IPS DF 6.9 (cell line): Measurements from ENCODE around the gene ZNF155.
"Not testable (repeated sequence)": the region's sequence is repeated elsewhere in the genome, so short reads cannot be mapped to it uniquely, and the experiment has no call there.

Experiments used
- DNase-seq: peaks from one replicate; pipeline ENCODE4 v3.0.0-alpha.2; 2013; ENCODE audit warnings: low read depth, low spot score
- H3K27ac ChIP-seq: one replicate; pipeline ENCODE4 v1.5.1; 2013; ENCODE audit warnings: low read length, control low read depth
- H3K27me3 ChIP-seq: 2 replicates; pipeline ENCODE4 v1.6.1; 2013; ENCODE audit warnings: mild to moderate bottlenecking, low read length; ENCODE audit not compliant: control insufficient read depth, insufficient read depth
- H3K36me3 ChIP-seq: 2 replicates; pipeline ENCODE4 v1.6.1; 2013; ENCODE audit warnings: low read length; ENCODE audit not compliant: control insufficient read depth, insufficient read depth
- H3K4me1 ChIP-seq: 2 replicates; pipeline ENCODE4 v1.6.1; 2013; ENCODE audit warnings: low read length; ENCODE audit not compliant: control insufficient read depth, insufficient read depth
- H3K4me3 ChIP-seq: 2 replicates; pipeline ENCODE4 v1.5.1; 2013; ENCODE audit warnings: mild to moderate bottlenecking, low read length
- H3K9me3 ChIP-seq: 2 replicates; pipeline ENCODE4 v1.6.1; 2013; ENCODE audit warnings: low read length, inconsistent platforms; ENCODE audit not compliant: control insufficient read depth, insufficient read depth
- WGBS: extraction: QIAGEN DNeasy Blood & Tissue Kit; methylation state at CpG from one replicate; pipeline ENCODE4 v1.1.7; 2013; ENCODE audit warnings: mixed read lengths, missing lambda C conversion rate; ENCODE audit not compliant: insufficient read length, insufficient coverage; 5-methylcytosine and 5-hydroxymethylcytosine counted together

The ZNF155 gene

DNA sequence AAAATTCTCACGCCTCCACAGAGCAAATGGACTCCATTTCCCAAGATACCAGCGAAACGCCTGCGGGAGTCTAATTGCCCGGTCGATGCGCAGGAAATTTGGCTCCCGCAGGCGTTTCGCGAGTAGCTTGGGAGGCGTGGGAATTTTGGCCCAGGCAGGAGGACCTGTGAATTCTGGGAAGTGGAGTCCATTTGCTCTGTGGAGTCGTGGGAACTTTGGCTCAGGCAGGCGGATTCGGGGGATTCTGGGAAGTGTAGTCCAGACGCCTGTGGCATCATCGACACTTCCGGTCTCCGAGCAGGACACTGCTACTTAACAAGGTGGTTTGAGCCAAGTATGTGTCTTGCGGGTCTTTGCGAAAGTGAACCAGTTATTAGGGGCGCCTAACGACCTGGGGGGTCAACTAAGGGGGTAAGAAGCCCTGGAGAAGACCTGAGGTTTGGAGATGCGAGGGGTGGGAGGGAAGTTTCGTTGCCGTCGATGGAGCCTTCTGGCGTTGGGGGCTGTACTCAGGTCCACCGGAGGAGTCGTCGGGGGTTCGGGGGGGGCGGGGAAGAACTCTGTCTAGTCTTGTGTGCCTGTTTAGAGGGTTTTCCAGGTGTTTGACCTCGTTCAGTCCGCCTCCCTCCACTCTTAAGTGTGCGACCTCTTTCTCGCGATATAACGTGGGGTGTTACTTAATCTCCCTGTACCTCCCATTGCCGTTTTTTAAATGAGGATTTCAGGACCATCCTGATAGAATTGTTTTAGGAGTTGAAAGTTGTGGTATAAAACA lies at the start of gene ZNF155:
Gene ZNF155 (plus strand): TSS at position 277 of the 775 bp plus-strand sequence. CDS start 4,356 bp downstream, outside the sequence.
- H3K27ac ChIP-seq: no peak within 1 kb of the TSS
- no CpG with 5 or more reads among the region's 40 CpGs for WGBS
- no peaks in the 10 kb centered on the region for H3K36me3 ChIP-seq
- H3K4me3 ChIP-seq: peak within 1 kb of the TSS; percentile 95
- peak; percentile 95 for DNase-seq
- H3K4me1 ChIP-seq: no peaks in the 10 kb centered on the region
- no peaks in the 10 kb centered on the region for H3K9me3 ChIP-seq
- no peaks in the 10 kb centered on the region for H3K27me3 ChIP-seq

DNA sequence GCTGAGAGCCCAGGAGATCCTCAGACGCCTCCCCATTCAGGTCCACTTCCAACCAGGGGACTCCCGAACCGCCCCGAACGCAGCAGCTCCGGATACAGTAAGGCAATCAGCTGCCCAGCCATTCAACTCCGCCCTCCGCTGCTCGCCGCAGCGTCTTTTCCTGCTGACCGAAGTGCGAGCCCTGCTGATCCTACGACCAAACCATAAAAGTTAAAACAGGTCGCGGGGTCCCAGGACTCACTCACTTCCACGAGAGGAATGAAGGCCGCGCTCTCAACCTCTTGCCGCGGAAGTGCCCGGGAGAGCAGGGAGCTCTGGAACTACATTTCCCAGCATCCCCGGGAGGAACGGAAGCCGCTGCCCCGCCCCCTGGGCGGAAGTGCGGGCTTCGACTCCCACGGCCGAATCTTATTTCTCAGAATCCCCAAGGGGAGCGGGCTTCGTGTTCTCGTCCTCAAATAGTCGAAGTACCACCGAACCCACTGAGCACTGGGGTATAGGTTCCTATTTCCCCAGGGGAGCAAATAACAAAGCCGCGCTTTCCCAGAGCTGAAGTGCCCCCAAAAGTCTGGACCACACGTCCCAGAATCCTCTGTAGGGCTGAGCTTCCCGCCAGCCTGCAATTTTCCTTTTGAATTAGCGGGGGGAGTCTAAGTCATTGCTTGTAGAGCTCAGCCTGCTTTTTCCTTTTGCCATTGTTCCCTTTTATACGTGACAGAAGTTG lies 48.8 kb upstream of the ZNF155 start, which contains the start of gene ZNF45:
Gene ZNF45 (minus strand): TSS at position 298 of the 724 bp plus-strand sequence. CDS start 13,097 bp downstream, outside the sequence.
- H3K4me1 ChIP-seq: no peaks in the 10 kb centered on the region
- WGBS: no CpG with 5 or more reads among the region's 42 CpGs
- DNase-seq: peak; percentile 33
- H3K4me3 ChIP-seq: peak within 1 kb of the TSS; percentile 88
- no peaks in the 10 kb centered on the region for H3K27me3 ChIP-seq
- H3K36me3 ChIP-seq: no peaks in the 10 kb centered on the region
- no peaks in the 10 kb centered on the region for H3K9me3 ChIP-seq
- no peak within 1 kb of the TSS for H3K27ac ChIP-seq

DNA sequence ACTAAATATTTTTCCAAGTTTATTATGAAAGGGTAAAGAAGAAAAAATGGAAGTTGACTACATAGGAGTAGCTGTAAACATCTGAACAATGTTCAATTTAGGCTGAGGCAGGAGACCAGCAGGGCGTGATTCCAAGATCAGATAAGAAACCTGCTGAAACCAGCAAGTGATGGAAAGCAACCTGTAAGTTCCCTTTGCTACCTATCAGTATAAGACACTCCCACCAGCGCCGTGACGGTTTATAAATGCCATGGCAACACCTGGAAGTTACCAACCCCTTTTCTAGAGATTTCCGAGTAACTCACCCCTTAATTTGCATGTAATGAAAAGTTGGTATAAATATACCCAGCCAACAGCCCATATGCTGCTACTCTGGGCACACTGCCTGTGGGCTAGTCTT lies 47.8 kb upstream of the ZNF155 start:
- WGBS: no CpG with 5 or more reads among the region's 5 CpGs
- H3K36me3 ChIP-seq: no peaks in the 10 kb centered on the region
- no peak for DNase-seq
- H3K4me3 ChIP-seq: no peak overlapping the region
- no peaks in the 10 kb centered on the region for H3K4me1 ChIP-seq
- no peak overlapping the region for H3K27ac ChIP-seq
- no peaks in the 10 kb centered on the region for H3K27me3 ChIP-seq
- H3K9me3 ChIP-seq: no peaks in the 10 kb centered on the region

DNA sequence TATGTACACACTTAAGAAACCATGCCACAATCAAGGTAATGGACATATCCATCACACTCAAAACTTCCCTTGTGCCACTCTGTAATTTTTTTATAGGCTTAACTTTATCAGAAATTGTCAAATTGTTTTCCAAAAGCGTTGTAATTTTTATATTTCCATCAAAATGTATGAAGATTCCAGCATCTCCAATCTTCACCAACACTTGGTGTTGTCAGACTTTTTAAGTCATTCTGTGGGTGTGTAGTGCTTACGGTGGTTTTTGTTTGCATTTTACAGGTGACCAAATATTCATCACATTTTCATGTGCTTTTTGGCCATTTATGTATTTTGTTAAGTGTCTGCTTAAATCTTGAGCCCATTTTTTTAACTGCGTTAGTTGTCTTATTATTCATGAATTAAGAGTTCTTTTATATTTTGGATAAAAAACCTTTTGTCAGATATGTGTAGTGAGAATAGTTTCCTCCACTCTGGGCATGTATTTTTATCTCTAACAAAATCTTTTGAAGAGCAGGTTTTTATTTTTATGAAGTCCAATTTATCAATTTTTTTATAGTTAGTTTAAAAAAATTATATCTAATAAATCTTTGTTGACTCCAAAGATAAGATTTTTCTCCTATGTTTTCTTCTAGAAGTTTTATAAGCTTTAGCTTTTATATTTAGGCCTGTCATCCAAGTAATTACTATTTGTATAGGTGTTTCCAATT lies 44.3 kb upstream of the ZNF155 start:
- no peak for DNase-seq
- Histone ChIP-seq H3K36me3 (no peaks in the 10 kb centered on the region), H3K27ac (no peak overlapping the region), H3K4me1 (no peaks in the 10 kb centered on the region), H3K9me3 (no peaks in the 10 kb centered on the region), H3K4me3 (no peak overlapping the region), H3K27me3 (no peaks in the 10 kb centered on the region)
- no CpG with 5 or more reads among the region's 3 CpGs for WGBS

DNA sequence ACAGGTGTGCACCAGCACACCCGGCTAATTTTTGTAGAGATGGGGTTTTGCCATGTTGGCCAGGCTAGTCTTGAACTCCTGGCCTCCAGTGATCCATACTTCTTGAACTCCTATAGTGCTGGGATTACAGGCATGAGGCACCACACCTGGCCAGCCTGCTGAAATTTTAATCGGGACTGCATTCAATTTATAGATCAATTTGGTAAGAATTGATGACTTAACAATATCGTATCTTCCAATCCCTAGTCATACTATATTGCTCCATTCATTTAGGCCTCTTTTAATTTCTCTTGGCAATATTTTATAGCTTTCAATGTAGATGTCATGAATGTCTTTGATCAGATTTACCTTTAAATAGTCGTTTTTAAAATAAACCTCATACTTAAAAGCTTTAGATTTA lies 43.3 kb upstream of the ZNF155 start:
- Histone ChIP-seq H3K9me3 (no peaks in the 10 kb centered on the region), H3K36me3 (no peaks in the 10 kb centered on the region), H3K4me3 (no peak overlapping the region), H3K27ac (no peak overlapping the region), H3K27me3 (no peaks in the 10 kb centered on the region), H3K4me1 (no peaks in the 10 kb centered on the region)
- no CpG with 5 or more reads among the region's 4 CpGs for WGBS
- DNase-seq: no peak

DNA sequence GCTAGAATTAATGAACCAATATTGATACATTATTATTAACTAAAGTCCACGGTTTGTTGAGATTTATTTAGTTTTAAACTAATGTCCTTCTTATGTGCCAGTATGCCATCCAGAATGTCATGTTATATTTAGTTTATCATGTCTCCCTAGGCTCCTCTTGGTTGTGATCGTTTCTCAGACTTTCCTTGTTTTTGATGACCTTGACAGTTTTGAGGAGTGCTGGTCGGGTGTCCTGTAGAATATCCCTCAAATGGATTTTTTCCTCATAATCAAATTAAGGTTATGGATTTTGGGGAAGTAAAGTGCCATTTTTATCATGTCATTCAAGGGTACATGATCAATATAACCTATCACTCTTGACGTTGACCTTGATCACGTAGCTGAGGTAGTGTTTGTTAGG lies 42.8 kb upstream of the ZNF155 start:
- Histone ChIP-seq H3K36me3 (no peaks in the 10 kb centered on the region), H3K4me1 (no peaks in the 10 kb centered on the region), H3K27me3 (no peaks in the 10 kb centered on the region), H3K9me3 (no peaks in the 10 kb centered on the region), H3K27ac (no peak overlapping the region), H3K4me3 (no peak overlapping the region)
- no CpG with 5 or more reads among the region's 5 CpGs for WGBS
- DNase-seq: no peak

DNA sequence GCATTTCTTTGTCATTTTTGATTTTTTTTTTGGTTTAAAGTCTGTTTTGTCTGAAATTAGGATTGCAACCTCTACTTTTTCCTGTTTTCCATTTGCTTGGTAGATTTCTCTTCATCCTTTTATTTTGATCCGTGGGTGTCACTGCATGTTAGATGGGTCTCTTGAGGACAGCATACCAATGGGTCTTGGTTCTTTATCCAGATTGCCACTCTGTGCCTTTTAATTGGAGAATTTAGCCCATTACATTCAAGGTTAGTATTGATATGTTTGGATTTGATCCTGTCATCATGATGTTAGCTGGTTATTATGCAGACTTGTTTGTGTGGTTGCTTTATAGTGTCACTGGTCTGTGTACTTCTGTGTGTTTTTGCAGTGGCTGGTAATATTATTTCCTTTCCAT lies 36.6 kb upstream of the ZNF155 start:
- not testable (repeated sequence) for DNase-seq, H3K4me1 ChIP-seq, H3K36me3 ChIP-seq, H3K27ac ChIP-seq, H3K4me3 ChIP-seq, H3K9me3 ChIP-seq, H3K27me3 ChIP-seq
- no CpG with 5 or more reads among the region's 1 CpG for WGBS

DNA sequence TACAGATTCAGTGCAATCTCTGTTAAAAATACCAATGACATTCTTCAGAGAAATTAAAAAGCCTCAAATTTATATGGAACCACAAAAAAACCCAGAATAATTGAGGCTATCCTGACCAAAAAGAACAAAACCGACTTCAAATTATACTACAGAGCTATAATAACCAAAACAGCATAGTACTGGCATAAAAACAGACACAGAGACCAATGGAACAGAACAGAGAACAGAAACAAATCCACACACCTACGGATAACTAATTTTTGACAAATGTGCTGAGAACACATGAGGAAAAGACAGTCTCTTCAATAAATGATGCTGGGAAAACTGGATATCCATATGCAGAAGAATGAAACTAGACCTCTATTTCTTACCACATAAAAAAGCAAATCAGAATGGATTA lies 34.2 kb upstream of the ZNF155 start:
- not testable (repeated sequence) for H3K36me3 ChIP-seq, H3K27me3 ChIP-seq, H3K4me1 ChIP-seq, H3K27ac ChIP-seq, H3K9me3 ChIP-seq, DNase-seq, H3K4me3 ChIP-seq
- no CpG with 5 or more reads among the region's 2 CpGs for WGBS

DNA sequence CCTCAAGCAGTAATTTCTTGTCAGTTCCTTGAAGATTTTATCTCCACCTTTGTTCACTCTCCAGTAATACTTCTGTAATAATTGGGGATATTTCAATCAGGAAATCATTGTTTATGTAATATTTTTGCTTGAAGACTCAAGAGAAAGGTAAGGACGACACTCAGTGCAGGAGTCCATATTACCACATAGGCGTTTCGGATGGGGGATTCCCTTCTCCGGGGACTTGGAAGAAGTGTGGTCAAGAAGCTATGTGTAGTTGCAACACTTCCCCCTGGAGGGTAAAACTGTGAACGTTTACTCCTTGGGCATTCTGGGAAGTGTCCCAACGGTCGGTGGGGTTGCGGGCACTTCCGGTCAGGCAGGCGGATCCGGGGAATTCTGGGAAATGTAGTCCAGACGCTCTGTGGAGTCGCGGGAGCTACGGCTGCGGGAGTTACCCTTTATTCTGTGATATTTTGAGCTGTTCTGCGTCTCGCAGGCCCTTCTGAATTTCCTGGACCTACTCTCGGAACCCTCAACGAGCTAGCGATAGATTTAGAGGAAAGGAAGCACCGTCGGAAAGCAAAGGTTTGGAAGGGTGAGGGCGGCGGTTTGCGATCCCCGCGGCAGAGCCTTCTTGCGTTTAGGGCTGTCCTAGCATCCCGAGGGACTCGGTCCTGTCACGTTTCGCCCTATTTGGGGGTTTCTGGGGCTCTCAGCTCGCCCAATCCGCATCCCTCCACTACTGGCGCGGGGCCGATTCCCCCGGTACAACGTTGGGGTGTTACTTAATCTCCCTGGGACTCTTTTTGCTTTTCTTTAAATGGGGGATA lies 32.9 kb upstream of the ZNF155 start, which contains the start of gene ZNF221:
Gene ZNF221 (plus strand): TSS at position 395 of the 812 bp plus-strand sequence. CDS start 11,499 bp downstream, outside the sequence.
- H3K4me1 ChIP-seq: no peaks in the 10 kb centered on the region
- H3K27ac ChIP-seq: no peak within 1 kb of the TSS
- H3K4me3 ChIP-seq: peak within 1 kb of the TSS; percentile 98
- H3K9me3 ChIP-seq: no peaks in the 10 kb centered on the region
- no CpG with 5 or more reads among the region's 40 CpGs for WGBS
- H3K27me3 ChIP-seq: no peaks in the 10 kb centered on the region
- no peaks in the 10 kb centered on the region for H3K36me3 ChIP-seq
- peak; percentile 96 for DNase-seq

DNA sequence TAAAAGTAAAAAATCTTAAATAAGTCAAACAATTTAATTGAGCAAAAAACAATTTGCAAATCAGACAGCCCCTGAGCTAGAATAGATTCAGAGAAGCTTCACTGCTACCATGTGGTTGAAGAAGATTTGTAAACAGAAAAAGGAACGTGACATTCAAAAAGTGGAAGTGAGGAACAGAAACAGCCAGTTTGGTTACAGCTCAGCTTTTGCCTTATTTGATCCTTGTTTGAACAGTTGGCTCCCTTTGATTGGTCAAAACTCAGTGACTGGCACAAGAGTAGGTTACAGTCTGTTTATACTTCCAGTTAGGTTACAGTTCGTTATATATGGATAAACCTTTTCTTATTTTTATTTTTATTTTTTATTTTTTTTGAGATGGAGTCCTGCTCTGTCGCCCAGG lies 27.2 kb upstream of the ZNF155 start:
- no peak for DNase-seq
- Histone ChIP-seq H3K36me3 (no peaks in the 10 kb centered on the region), H3K4me3 (no peak overlapping the region), H3K27me3 (no peaks in the 10 kb centered on the region), H3K27ac (no peak overlapping the region), H3K4me1 (no peaks in the 10 kb centered on the region), H3K9me3 (peaks cover 4% of the 10 kb centered on the region)
- WGBS: no CpG with 5 or more reads among the region's 3 CpGs
